ENCODE data around the gene CEP72. TPM values are rescaled to one million over a fixed set of nuclear protein-coding genes. Genes with fewer than 3 reads are reported as not detected.

The CEP72 gene
- total and polyA plus RNA-seq, 10 of the 15 experiments (the other 5 are each of a cell fraction or from before 2014, with no cell fraction given) = 0.35 to 13.5 (median 8.3) TPM

GRCh38 chr5:581266-581665, 30.9 kb upstream of the CEP72 start:
- Histone ChIP-seq H3K9me3 (replicated peaks; ENCODE audit: control insufficient read depth, insufficient read depth, low read length) (no peaks in the 10 kb centered on the region; the same call in 1 of the 3 replicates), H3K27ac (ENCODE audit: control insufficient read depth, insufficient read depth) (no peak overlapping the region), H3K79me2 (ENCODE audit: control insufficient read depth, insufficient read depth, low read length) (no peaks in the 10 kb centered on the region), H3K36me3 (ENCODE audit: control insufficient read depth in 2 of 2, insufficient read depth in 2 of 2, low read length in 1 of 2) (no peaks in the 10 kb centered on the region), H4K20me1 (ENCODE audit: control insufficient read depth, insufficient read depth) (no peaks in the 10 kb centered on the region), H3K4me3 (no peak overlapping the region), H3K9ac (ENCODE audit: control insufficient read depth, insufficient read depth, low read length) (no peak overlapping the region), H3K27me3 (replicated peaks in 1 of 2; ENCODE audit: control insufficient read depth in 2 of 2, insufficient read depth in 2 of 2, low read length in 1 of 2) (no peaks in the 10 kb centered on the region; a peak in 1 of 4 replicates), H3K4me2 (ENCODE audit: control insufficient read depth, insufficient read depth) (no peak overlapping the region), H2AFZ (ENCODE audit: control insufficient read depth, low read depth, low read length) (no peak overlapping the region), H3K4me1 (ENCODE audit: control insufficient read depth, insufficient read depth, low read length) (no peaks in the 10 kb centered on the region)
- no TSS peak for BruUV-seq (replicated peaks)
- 21% methylated on average over 7 of the region's 7 CpGs for WGBS (ENCODE audit: insufficient coverage, insufficient replicate concordance, low lambda C conversion rate, missing lambda C conversion rate)
- ChIA-PET SMC1A (ENCODE audit: uncharacterized antibody, unreplicated experiment) (interaction anchor here (1.4 kb wide), 1 partner anchor 10 kb away, joined by 3 read pairs; no protein-coding TSS in a partner anchor), CTCF (no interaction called here), RAD21 (ENCODE audit: unreplicated experiment) (no interaction called here), POLR2A (no interaction called here)
- no peak for FAIRE-seq
- intact Hi-C loops (cut with micrococcal nuclease; ENCODE audit: unreplicated experiment) (no loop called here), in situ Hi-C loops (cut with MboI) (no loop called here)
- ATAC-seq = no peak
- DNase-seq (ENCODE audit: low read depth, low spot score) = no peak
- TF ChIP-seq SMAD5 (IDR thresholded peaks at IDR 0.05; ENCODE audit: low read depth) (no peak), E2F4 (IDR thresholded peaks at IDR 0.05; ENCODE audit: low read depth, low read length) (no peak), POLR2AphosphoS5 (IDR thresholded peaks at IDR 0.05; ENCODE audit: low read length) (no peak), ATF3 (IDR thresholded peaks at IDR 0.05; ENCODE audit: borderline replicate concordance, extremely low read depth, low read depth, low read length) (no peak), IRF3 (IDR thresholded peaks at IDR 0.05) (no peak), SPI1 (IDR thresholded peaks at IDR 0.05; ENCODE audit: borderline replicate concordance, insufficient read depth, low read depth, low read length) (no peak), PAX5 (IDR thresholded peaks at IDR 0.05; ENCODE audit: borderline replicate concordance, low read depth, low read length) (no peak), POU2F2 (IDR thresholded peaks at IDR 0.05; ENCODE audit: borderline replicate concordance, low read depth, low read length) (no peak), ETV6 (conservative IDR thresholded peaks at IDR 0.05 in 1 of 2, IDR thresholded peaks at IDR 0.05 in 1 of 2; ENCODE audit: borderline replicate concordance in 1 of 2, low read depth in 1 of 2) (no peak), EZH2 (IDR thresholded peaks at IDR 0.05; ENCODE audit: borderline replicate concordance, control insufficient read depth, low read depth, low read length) (no peak), STAT3 (IDR thresholded peaks at IDR 0.05; ENCODE audit: low read depth, low read length) (no peak)

Data from GM12878 (cell line).